Measurements from ENCODE around the gene CSGALNACT2. TPM values are rescaled to one million over a fixed set of nuclear protein-coding genes. Genes with fewer than 3 reads are reported as not detected.

CSGALNACT2 gene
- total RNA-seq, 2 experiments from 2014 or later, result 15.3 to 15.5 TPM

GRCh38 chr10:43230101-43230908, 92.1 kb downstream of the CSGALNACT2 start:
- intact Hi-C loops (cut with micrococcal nuclease), result no loop called here
- Mint-ChIP-seq H3K27me3 (peaks cover 16% of the 10 kb centered on the region), H3K4me1 (ENCODE audit: low read depth) (peaks cover 39% of the 10 kb centered on the region), H3K9me3 (no peaks in the 10 kb centered on the region), H3K27ac (no peak overlapping the region), H3K36me3 (ENCODE audit: low read depth) (no peaks in the 10 kb centered on the region), H3K4me3 (peak overlapping the region; percentile 21)
- peak; percentile 2 for TF ChIP-seq CTCF (IDR thresholded peaks at IDR 0.05)
- POLR2A ChIA-PET, result no interaction called here
- DNase-seq (no peak), ATAC-seq (no peak)
- CTCF ChIA-PET, result interaction anchor here (1.4 to 1.5 kb wide), 2 partner anchors 19 to 118 kb away, joined by 3 read pairs; no protein-coding TSS in a partner anchor

- DNase-seq (no peak), ATAC-seq (peak; percentile 17)
- POLR2A ChIA-PET, result no interaction called here
- no peak for TF ChIP-seq CTCF (IDR thresholded peaks at IDR 0.05)
- H3K27ac Mint-ChIP-seq, result peak overlapping the region; percentile 48
- H3K4me1 Mint-ChIP-seq (ENCODE audit: low read depth), result peaks cover 32% of the 10 kb centered on the region
- CTCF ChIA-PET, result interaction anchor here (1.4 to 1.5 kb wide), 2 partner anchors 19 to 117 kb away, joined by 3 read pairs; no protein-coding TSS in a partner anchor
- intact Hi-C loops (cut with micrococcal nuclease), result no loop called here
- H3K27me3 Mint-ChIP-seq, result peaks cover 16% of the 10 kb centered on the region
- H3K9me3 Mint-ChIP-seq, result no peaks in the 10 kb centered on the region
- H3K4me3 Mint-ChIP-seq, result peak overlapping the region; percentile 8
- H3K36me3 Mint-ChIP-seq (ENCODE audit: low read depth), result no peaks in the 10 kb centered on the region
Measured at GRCh38 chr10:43230909-43231522, 92.8 kb downstream of the CSGALNACT2 start.

GRCh38 chr10:43231523-43232078, 93.4 kb downstream of the CSGALNACT2 start:
- ChIA-PET POLR2A (no interaction called here), CTCF (no interaction called here)
- no peak for TF ChIP-seq CTCF (IDR thresholded peaks at IDR 0.05)
- peaks cover 30% of the 10 kb centered on the region for H3K4me1 Mint-ChIP-seq (ENCODE audit: low read depth)
- DNase-seq (peak; percentile 45), ATAC-seq (peak; percentile 65)
- intact Hi-C loops (cut with micrococcal nuclease), result no loop called here
- no peaks in the 10 kb centered on the region for H3K36me3 Mint-ChIP-seq (ENCODE audit: low read depth)
- H3K27me3 Mint-ChIP-seq, result peaks cover 16% of the 10 kb centered on the region
- H3K27ac Mint-ChIP-seq, result peak overlapping the region; percentile 48
- H3K4me3 Mint-ChIP-seq, result no peak overlapping the region
- no peaks in the 10 kb centered on the region for H3K9me3 Mint-ChIP-seq

DNA sequence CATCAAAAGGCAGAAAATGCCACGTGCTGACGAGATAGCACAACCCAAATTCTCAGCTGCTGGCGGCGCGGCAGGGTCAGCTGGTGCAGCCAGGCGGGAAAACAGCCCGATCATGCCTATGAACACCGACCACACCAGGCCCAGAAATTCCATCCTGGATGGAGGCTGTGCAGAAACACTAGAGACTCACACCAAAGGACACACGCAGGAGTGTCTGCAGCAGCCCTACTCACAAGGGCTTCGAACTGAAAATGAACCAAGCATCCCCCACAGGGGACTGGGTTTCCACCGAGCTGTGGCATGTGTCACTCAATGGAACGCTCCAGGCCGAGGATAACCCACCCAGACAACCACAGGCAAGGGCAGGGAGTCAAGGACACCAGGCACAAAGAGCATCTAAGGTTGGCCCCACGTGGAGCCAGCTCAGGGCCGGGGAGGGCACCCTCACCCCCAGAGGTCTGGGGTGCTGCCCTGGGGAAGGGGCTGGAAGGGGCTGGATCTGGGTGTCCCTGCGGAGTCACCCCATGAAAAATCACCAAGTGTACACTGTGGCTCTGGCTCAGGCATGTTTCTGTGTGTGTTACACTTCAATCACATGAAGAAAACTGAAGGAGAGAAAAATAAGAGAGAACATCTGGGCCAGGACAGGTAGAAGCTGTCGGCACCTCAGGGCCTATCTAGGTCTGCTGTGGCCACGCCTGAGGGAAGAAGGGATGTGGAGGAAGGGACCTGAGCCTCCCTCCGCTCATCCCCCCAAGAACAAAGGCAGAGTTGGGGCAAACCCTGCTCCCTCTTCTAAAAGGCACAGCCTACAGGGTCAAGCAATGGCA, 95.6 kb downstream of the CSGALNACT2 start:
- H3K4me3 Mint-ChIP-seq, result no peak overlapping the region
- peaks cover 7% of the 10 kb centered on the region for H3K27me3 Mint-ChIP-seq
- H3K36me3 Mint-ChIP-seq (ENCODE audit: low read depth), result no peaks in the 10 kb centered on the region
- DNase-seq (no peak), ATAC-seq (no peak)
- intact Hi-C loops (cut with micrococcal nuclease), result no loop called here
- TF ChIP-seq CTCF (IDR thresholded peaks at IDR 0.05), result no peak
- H3K4me1 Mint-ChIP-seq (ENCODE audit: low read depth), result peaks cover 17% of the 10 kb centered on the region
- CTCF ChIA-PET, result no interaction called here
- POLR2A ChIA-PET, result no interaction called here
- H3K27ac Mint-ChIP-seq, result no peak overlapping the region
- H3K9me3 Mint-ChIP-seq, result no peaks in the 10 kb centered on the region

All from activated CD8-positive, alpha-beta T cell treated with anti-CD3 and anti-CD28 coated beads for 36 hours (primary cell).